MM.1S (cell line): ENCODE results near the gene WDR62.

ENCODE experiments used
- DNase-seq: peaks from one replicate; pipeline ENCODE4 v3.0.0-alpha.2; 2015
- H2AFZ ChIP-seq: fragments of 300-600 bp; sonication (generic); 2 replicates; pipeline ENCODE4 v1.6.0; 2016; ENCODE audit warnings: antibody characterized with exemption, low read length
- H3F3A ChIP-seq: fragments of 300-600 bp; sonication (generic); 2 replicates; pipeline ENCODE4 v1.6.1; 2016; ENCODE audit warnings: mild to moderate bottlenecking, antibody characterized with exemption, low read length, moderate library complexity, mixed read lengths; ENCODE audit not compliant: insufficient read depth
- H3K27ac ChIP-seq: fragments of 300-600 bp; sonication (generic); 2 replicates; pipeline ENCODE4 v1.5.1; 2016; ENCODE audit warnings: mild to moderate bottlenecking, low read length
- H3K27me3 ChIP-seq: fragments of 300-600 bp; sonication (generic); replicated peaks from 2 replicates; pipeline ENCODE4 v1.6.0; 2016; ENCODE audit warnings: low read length; ENCODE audit not compliant: insufficient read depth
- H3K36me3 ChIP-seq: fragments of 300-600 bp; sonication (generic); replicated peaks from 2 replicates; pipeline ENCODE4 v1.6.1; 2016; ENCODE audit warnings: mild to moderate bottlenecking, low read length, mixed read lengths; ENCODE audit not compliant: insufficient read depth
- H3K4me1 ChIP-seq: fragments of 300-600 bp; sonication (generic); 2 replicates; pipeline ENCODE4 v1.6.1; 2016; ENCODE audit warnings: low read length, mixed read lengths
- H3K4me2 ChIP-seq: fragments of 300-600 bp; sonication (generic); 2 replicates; pipeline ENCODE4 v1.6.0; 2016; ENCODE audit warnings: low read depth, low read length
- H3K4me3 ChIP-seq: fragments of 300-600 bp; sonication (generic); 2 replicates; pipeline ENCODE4 v1.5.1; 2016; ENCODE audit warnings: low read length, mixed read lengths
- H3K79me2 ChIP-seq: fragments of 300-600 bp; sonication (generic); 2 replicates; pipeline ENCODE4 v1.6.1; 2016; ENCODE audit warnings: mixed run types, low read length, mixed read lengths
- H3K9ac ChIP-seq: fragments of 300-600 bp; sonication (generic); 2 replicates; pipeline ENCODE4 v1.6.1; 2016; ENCODE audit warnings: low read length, mixed read lengths
- H3K9me2 ChIP-seq: fragments of 300-600 bp; sonication (generic); replicated peaks from 2 replicates; pipeline ENCODE4 v1.6.1; 2016; ENCODE audit warnings: mild to moderate bottlenecking, low read length, mixed read lengths; ENCODE audit not compliant: insufficient read depth
- H3K9me3 ChIP-seq: fragments of 300-600 bp; sonication (generic); replicated peaks from 2 replicates; pipeline ENCODE4 v1.6.1; 2016; ENCODE audit warnings: mild to moderate bottlenecking, low read length, mixed read lengths; ENCODE audit not compliant: insufficient read depth
- H4K20me1 ChIP-seq: fragments of 300-600 bp; sonication (generic); 2 replicates; pipeline ENCODE4 v1.6.1; 2016; ENCODE audit warnings: mild to moderate bottlenecking, low read length, moderate library complexity, mixed read lengths; ENCODE audit not compliant: insufficient read depth
- CTCF ChIP-seq: fragments of 300-600 bp; sonication (generic); IDR thresholded peaks from 2 replicates; pipeline ENCODE4 v1.5.1; 2016; ENCODE audit warnings: antibody characterized with exemption, low read length, mixed read lengths
- EZH2 ChIP-seq: fragments of 300-600 bp; sonication (generic); optimal IDR thresholded peaks from 2 replicates; pipeline ENCODE3; 2017; ENCODE audit warnings: low read depth, mild to moderate bottlenecking, antibody characterized with exemption, low read length, mixed read lengths
- EZH2phosphoT487 ChIP-seq: fragments of 300-600 bp; sonication (generic); IDR thresholded peaks from 2 replicates; pipeline ENCODE4 v1.6.1; 2018; ENCODE audit warnings: antibody characterized with exemption, low read length

WDR62 gene

GRCh38 chr19:36111200-36111539 is 56.5 kb downstream of the WDR62 start:
- no peak overlapping the region for H3K9ac ChIP-seq
- H3F3A ChIP-seq: no peaks in the 10 kb centered on the region; the same call in 1 of the 2 replicates
- H3K4me1 ChIP-seq: peaks cover 8% of the 10 kb centered on the region; the same call in 1 of the 2 replicates
- no peak for DNase-seq
- no peaks in the 10 kb centered on the region for H3K9me2 ChIP-seq
- H3K27me3 ChIP-seq: no peaks in the 10 kb centered on the region
- no peak overlapping the region for H3K4me2 ChIP-seq
- no peak overlapping the region for H3K4me3 ChIP-seq
- H3K79me2 ChIP-seq: peaks cover 18% of the 10 kb centered on the region
- H4K20me1 ChIP-seq: no peaks in the 10 kb centered on the region
- H3K9me3 ChIP-seq: no peaks in the 10 kb centered on the region
- no peak overlapping the region for H3K27ac ChIP-seq
- TF ChIP-seq CTCF: no peak
- no peak for TF ChIP-seq EZH2phosphoT487
- TF ChIP-seq EZH2: no peak
- no peaks in the 10 kb centered on the region for H3K36me3 ChIP-seq
- no peak overlapping the region for H2AFZ ChIP-seq

- Histone ChIP-seq H3K4me1 (peaks cover 10% of the 10 kb centered on the region; the same call in 1 of the 2 replicates), H3K4me2 (no peak overlapping the region), H3K9me2 (no peaks in the 10 kb centered on the region), H3K9ac (no peak overlapping the region), H2AFZ (no peak overlapping the region), H3K27me3 (no peaks in the 10 kb centered on the region), H3K79me2 (peaks cover 23% of the 10 kb centered on the region), H3F3A (no peaks in the 10 kb centered on the region), H3K4me3 (no peak overlapping the region), H3K9me3 (no peaks in the 10 kb centered on the region), H3K27ac (no peak overlapping the region), H4K20me1 (no peaks in the 10 kb centered on the region), H3K36me3 (no peaks in the 10 kb centered on the region)
- DNase-seq: no peak
- TF ChIP-seq EZH2: no peak
- TF ChIP-seq CTCF: no peak
- TF ChIP-seq EZH2phosphoT487: no peak
Measured at GRCh38 chr19:36112678-36113077, 58.0 kb downstream of the WDR62 start.

- no peaks in the 10 kb centered on the region for H3K9me2 ChIP-seq
- no peak for TF ChIP-seq EZH2
- TF ChIP-seq EZH2phosphoT487: no peak
- TF ChIP-seq CTCF: no peak
- no peak overlapping the region for H3K27ac ChIP-seq
- H4K20me1 ChIP-seq: no peaks in the 10 kb centered on the region
- no peak for DNase-seq
- H3K4me2 ChIP-seq: peak overlapping the region; percentile 93; the same call in 1 of the 2 replicates
- no peaks in the 10 kb centered on the region for H3K9me3 ChIP-seq
- H3K9ac ChIP-seq: no peak overlapping the region
- H3K79me2 ChIP-seq: peaks cover 23% of the 10 kb centered on the region
- H3K36me3 ChIP-seq: no peaks in the 10 kb centered on the region
- H3K4me3 ChIP-seq: peak overlapping the region; percentile 94; the same call in 1 of the 2 replicates
- H3K4me1 ChIP-seq: peaks cover 10% of the 10 kb centered on the region; the same call in 1 of the 2 replicates
- no peak overlapping the region for H2AFZ ChIP-seq
- no peaks in the 10 kb centered on the region for H3K27me3 ChIP-seq
- no peaks in the 10 kb centered on the region for H3F3A ChIP-seq
Measured at GRCh38 chr19:36113425-36113824, 58.7 kb downstream of the WDR62 start.
